Measurements from ENCODE around the gene VWC2.

Gene VWC2

DNA sequence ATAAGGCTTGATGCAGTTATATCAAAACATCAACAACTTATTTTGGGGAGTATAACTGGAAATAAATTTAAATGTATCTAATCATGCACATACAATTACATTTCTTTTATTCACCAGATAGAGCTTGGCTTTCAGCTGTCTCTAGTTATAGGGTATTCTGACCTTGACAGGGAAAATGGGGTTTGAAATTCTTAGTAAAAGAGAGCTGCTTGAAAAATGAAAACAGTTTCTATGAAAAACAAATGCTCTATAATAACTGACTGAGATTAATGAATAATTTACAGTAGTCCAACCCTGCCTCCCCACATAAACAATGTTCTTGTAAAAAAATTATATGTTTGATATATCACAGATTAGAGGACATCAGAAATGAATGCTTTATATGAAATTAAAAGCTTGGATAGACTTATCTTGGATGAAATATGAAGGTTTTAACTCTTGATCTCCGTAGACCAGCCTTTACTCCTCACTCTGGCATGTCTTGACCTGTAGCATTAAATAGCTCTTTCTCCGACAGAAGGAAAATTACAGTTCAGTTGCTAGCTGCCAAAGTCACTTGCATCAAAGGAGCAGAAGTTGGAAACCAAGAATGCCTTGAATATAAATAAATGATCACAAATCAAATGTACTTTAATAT, 32.1 kb downstream of the VWC2 start:
- no peaks in the 10 kb centered on the region for H3K9me3 ChIP-seq (ENCODE audit: control insufficient read depth, insufficient read depth, low read depth, low read length)
- no peaks in the 10 kb centered on the region for H3K36me3 ChIP-seq (ENCODE audit: control insufficient read depth, insufficient read depth, low read length)
- H3K27me3 ChIP-seq (ENCODE audit: control insufficient read depth, insufficient read depth, low read length): no peaks in the 10 kb centered on the region
- H3K27ac ChIP-seq (ENCODE audit: low read depth, low read length): no peak overlapping the region
- no peak overlapping the region for H3K9ac ChIP-seq (ENCODE audit: low read length)
- H3K4me3 ChIP-seq (ENCODE audit: low read depth, low read length): no peak overlapping the region
- H3K4me1 ChIP-seq (ENCODE audit: control insufficient read depth, insufficient read depth, low read length): no peaks in the 10 kb centered on the region

DNA sequence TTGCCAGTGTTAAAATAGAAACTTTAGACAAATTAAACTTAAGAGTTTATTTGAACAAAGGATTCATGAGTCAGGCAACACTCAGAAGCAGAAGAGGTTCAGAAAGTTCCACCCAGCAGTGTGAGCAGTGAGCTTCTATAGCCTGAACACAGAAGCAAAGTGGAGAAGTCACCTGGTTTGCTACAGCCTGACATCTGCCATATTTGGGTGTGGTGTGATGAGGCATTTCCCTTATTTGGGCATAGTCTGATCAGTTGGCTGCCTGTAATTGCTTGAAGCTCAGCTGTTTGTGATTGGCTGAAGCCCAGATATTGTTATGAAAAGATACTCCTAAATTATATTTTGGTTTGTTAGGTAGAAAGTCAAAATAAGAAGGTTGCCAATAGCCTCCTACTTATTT, 39.1 kb downstream of the VWC2 start:
- no peak overlapping the region for H3K9ac ChIP-seq (ENCODE audit: low read length)
- no peaks in the 10 kb centered on the region for H3K36me3 ChIP-seq (ENCODE audit: control insufficient read depth, insufficient read depth, low read length)
- no peaks in the 10 kb centered on the region for H3K9me3 ChIP-seq (ENCODE audit: control insufficient read depth, insufficient read depth, low read depth, low read length)
- H3K27ac ChIP-seq (ENCODE audit: low read depth, low read length): no peak overlapping the region
- no peak overlapping the region for H3K4me3 ChIP-seq (ENCODE audit: low read depth, low read length)
- H3K4me1 ChIP-seq (ENCODE audit: control insufficient read depth, insufficient read depth, low read length): peaks cover 7% of the 10 kb centered on the region; the same call in 1 of the 2 replicates
- no peaks in the 10 kb centered on the region for H3K27me3 ChIP-seq (ENCODE audit: control insufficient read depth, insufficient read depth, low read length)

DNA sequence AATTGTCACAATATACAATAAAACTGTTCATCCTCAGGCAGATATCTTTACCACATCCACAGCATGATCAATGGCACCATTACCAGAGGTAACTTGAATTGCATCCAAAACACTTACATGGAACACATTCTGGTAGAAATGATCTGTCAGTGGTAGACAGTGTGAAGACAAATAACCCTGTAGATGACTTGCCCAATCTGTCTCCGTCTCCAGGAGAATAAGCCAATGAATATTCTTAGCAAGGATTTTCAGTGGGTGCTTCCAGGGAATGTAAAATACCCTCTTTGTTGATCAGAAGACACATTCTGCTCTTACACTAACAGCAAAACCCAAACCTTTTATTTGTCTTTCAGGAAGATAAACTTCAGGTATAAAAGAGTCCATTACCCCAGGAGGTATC, 43.8 kb downstream of the VWC2 start:
- H3K9me3 ChIP-seq (ENCODE audit: control insufficient read depth, insufficient read depth, low read depth, low read length): no peaks in the 10 kb centered on the region
- no peak overlapping the region for H3K9ac ChIP-seq (ENCODE audit: low read length)
- H3K27me3 ChIP-seq (ENCODE audit: control insufficient read depth, insufficient read depth, low read length): no peaks in the 10 kb centered on the region
- no peak overlapping the region for H3K27ac ChIP-seq (ENCODE audit: low read depth, low read length)
- no peaks in the 10 kb centered on the region for H3K36me3 ChIP-seq (ENCODE audit: control insufficient read depth, insufficient read depth, low read length)
- H3K4me1 ChIP-seq (ENCODE audit: control insufficient read depth, insufficient read depth, low read length): peaks cover 18% of the 10 kb centered on the region
- no peak overlapping the region for H3K4me3 ChIP-seq (ENCODE audit: low read depth, low read length)

DNA sequence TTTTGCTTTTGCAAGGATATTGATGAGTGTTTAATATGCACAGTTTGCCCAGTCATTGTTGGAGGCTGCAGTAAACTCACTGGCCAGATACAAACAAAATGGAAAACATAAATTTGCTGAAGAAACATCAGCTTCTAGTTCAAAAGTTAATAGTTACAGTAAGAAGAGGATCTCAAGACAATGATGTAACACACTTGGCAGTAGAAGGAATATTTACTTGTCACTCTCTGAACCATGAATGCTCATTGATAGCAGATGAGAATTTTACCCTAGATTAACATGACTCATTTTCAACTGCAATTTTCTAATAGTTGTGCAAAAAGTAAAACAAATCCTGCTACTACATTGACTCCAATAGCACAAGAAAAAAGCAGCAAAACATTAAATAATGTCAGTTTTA, 47.7 kb downstream of the VWC2 start:
- Histone ChIP-seq H3K4me3 (ENCODE audit: low read depth, low read length) (no peak overlapping the region), H3K27ac (ENCODE audit: low read depth, low read length) (no peak overlapping the region), H3K36me3 (ENCODE audit: control insufficient read depth, insufficient read depth, low read length) (no peaks in the 10 kb centered on the region), H3K9ac (ENCODE audit: low read length) (no peak overlapping the region), H3K9me3 (ENCODE audit: control insufficient read depth, insufficient read depth, low read depth, low read length) (no peaks in the 10 kb centered on the region), H3K27me3 (ENCODE audit: control insufficient read depth, insufficient read depth, low read length) (no peaks in the 10 kb centered on the region), H3K4me1 (ENCODE audit: control insufficient read depth, insufficient read depth, low read length) (peaks cover 11% of the 10 kb centered on the region; the same call in 1 of the 2 replicates)

DNA sequence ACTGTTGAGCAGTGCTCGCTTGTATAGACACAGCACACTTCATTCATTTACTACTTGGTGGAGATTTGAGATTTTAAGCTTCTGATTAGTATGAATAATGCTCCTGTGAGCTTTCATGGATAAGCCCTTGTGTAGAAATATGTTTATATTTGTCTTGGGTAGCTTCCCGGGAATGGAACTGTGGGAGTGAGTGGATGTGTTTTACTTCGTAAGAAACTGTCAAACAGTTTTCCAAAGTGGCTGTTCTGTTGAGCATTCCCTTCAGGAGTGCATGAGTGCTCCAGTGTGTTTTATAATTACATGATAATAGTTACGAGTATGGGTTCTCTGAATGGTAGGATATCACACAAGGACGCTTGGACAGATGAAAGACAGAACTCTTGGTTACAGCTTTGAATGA, 49.4 kb downstream of the VWC2 start:
- Histone ChIP-seq H3K36me3 (ENCODE audit: control insufficient read depth, insufficient read depth, low read length) (no peaks in the 10 kb centered on the region), H3K9ac (ENCODE audit: low read length) (no peak overlapping the region), H3K27ac (ENCODE audit: low read depth, low read length) (no peak overlapping the region), H3K4me3 (ENCODE audit: low read depth, low read length) (no peak overlapping the region), H3K9me3 (ENCODE audit: control insufficient read depth, insufficient read depth, low read depth, low read length) (no peaks in the 10 kb centered on the region), H3K27me3 (ENCODE audit: control insufficient read depth, insufficient read depth, low read length) (no peaks in the 10 kb centered on the region), H3K4me1 (ENCODE audit: control insufficient read depth, insufficient read depth, low read length) (peaks cover 11% of the 10 kb centered on the region; the same call in 1 of the 2 replicates)

DNA sequence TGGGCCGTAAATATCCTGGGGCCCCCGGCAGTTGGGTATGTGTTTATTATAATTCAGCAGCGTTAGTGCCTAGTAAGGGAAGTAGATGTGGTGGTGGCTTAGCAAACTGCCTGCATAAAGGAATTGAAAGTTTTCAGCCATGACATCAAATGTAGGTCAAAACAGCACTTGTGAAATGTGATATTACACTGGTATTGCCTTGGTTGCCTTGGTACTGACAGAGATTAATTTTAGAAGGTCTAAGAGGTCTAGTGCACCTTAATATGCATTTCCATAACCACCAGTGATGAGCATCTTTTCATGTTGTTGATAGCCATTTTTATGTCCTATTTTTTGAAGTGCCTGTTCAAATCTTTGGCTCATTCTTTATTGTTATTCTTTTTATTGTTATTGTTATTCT, 50.1 kb downstream of the VWC2 start:
- no peak overlapping the region for H3K27ac ChIP-seq (ENCODE audit: low read depth, low read length)

DNA sequence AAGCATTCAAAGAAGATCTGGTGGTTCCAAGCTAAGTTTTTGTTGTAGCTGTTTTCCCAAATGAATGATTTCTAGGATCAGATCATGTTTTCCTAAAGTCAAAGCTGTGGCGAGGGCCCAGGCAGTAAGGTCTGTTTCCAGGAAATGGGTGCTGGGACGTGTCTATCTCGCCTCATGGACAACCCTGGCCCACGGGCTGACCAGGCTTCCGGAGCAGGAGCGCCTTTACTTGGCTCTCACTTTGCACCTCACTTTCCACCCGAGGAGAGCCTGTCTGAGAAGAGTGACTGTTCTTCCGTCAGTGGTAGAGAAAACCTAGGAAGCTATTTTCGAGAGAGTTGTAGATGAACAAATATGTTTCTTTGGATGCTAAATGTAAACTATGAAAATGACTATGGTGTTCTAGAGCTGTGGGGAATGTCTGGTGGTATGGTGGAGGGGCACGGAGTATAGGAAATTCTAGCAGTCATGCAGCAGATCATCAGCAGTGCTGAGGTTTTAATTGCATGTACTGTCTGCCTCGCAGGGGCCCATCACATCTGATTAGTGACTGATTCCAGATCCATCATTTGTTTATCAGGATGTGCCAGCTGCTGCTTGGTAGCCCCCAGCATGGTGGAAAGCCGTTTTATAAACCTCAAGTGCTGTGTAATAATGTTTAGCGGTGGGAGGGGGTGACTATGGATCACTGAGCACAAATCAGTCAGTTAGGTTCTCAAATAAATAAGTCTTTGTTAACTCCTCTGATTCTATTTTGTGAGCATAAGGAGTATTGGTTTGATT, 66.6 kb downstream of the VWC2 start:
- H3K4me1 ChIP-seq (ENCODE audit: control insufficient read depth, insufficient read depth, low read length): no peaks in the 10 kb centered on the region
- no peak overlapping the region for H3K4me3 ChIP-seq (ENCODE audit: low read depth, low read length)
- H3K9ac ChIP-seq (ENCODE audit: low read length): no peak overlapping the region
- H3K27ac ChIP-seq (ENCODE audit: low read depth, low read length): no peak overlapping the region
- no peaks in the 10 kb centered on the region for H3K36me3 ChIP-seq (ENCODE audit: control insufficient read depth, insufficient read depth, low read length)
- H3K27me3 ChIP-seq (ENCODE audit: control insufficient read depth, insufficient read depth, low read length): no peaks in the 10 kb centered on the region
- no peaks in the 10 kb centered on the region for H3K9me3 ChIP-seq (ENCODE audit: control insufficient read depth, insufficient read depth, low read depth, low read length)

More for the DNA sequence above, 50.1 kb downstream of the VWC2 start:
- Histone ChIP-seq H3K4me3 (ENCODE audit: low read depth, low read length) (no peak overlapping the region), H3K9ac (ENCODE audit: low read length) (no peak overlapping the region), H3K36me3 (ENCODE audit: control insufficient read depth, insufficient read depth, low read length) (no peaks in the 10 kb centered on the region), H3K4me1 (ENCODE audit: control insufficient read depth, insufficient read depth, low read length) (peaks cover 11% of the 10 kb centered on the region; the same call in 1 of the 2 replicates), H3K9me3 (ENCODE audit: control insufficient read depth, insufficient read depth, low read depth, low read length) (no peaks in the 10 kb centered on the region), H3K27me3 (ENCODE audit: control insufficient read depth, insufficient read depth, low read length) (no peaks in the 10 kb centered on the region)

DNA sequence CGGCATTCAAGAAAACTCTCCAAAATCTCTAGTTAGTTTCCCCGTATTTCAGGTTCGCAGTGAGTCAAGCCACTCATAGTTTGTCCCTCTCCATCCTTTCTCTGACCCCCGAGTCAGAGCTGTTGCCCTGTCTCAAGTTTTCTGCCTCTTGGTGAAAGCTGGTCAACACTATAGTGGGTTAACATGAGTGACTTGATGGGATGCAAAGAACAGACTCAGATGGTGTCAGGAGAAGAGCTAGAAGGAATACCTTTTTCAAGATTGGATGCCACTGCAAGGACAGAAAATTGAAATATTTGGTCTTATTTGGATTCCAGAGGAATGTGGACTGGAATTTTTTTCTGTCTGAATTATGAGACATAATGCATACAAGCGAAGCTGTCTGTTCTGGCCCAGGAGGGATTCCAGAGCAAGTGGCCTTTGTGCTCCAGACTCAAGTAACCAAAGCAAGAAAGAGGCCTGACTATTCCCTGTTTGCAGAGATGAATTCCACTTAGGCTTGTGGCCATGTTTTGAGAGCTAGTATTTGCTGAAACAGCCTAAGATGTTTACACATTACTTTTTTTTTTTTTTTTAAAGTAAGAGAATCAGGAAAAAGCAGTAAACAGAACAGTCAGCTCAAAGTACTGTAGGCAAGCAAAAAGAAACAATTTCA, 67.4 kb downstream of the VWC2 start:
- H3K4me1 ChIP-seq (ENCODE audit: control insufficient read depth, insufficient read depth, low read length): no peaks in the 10 kb centered on the region
- H3K4me3 ChIP-seq (ENCODE audit: low read depth, low read length): no peak overlapping the region
- no peaks in the 10 kb centered on the region for H3K36me3 ChIP-seq (ENCODE audit: control insufficient read depth, insufficient read depth, low read length)
- H3K9ac ChIP-seq (ENCODE audit: low read length): no peak overlapping the region
- no peak overlapping the region for H3K27ac ChIP-seq (ENCODE audit: low read depth, low read length)
- no peaks in the 10 kb centered on the region for H3K27me3 ChIP-seq (ENCODE audit: control insufficient read depth, insufficient read depth, low read length)
- no peaks in the 10 kb centered on the region for H3K9me3 ChIP-seq (ENCODE audit: control insufficient read depth, insufficient read depth, low read depth, low read length)

DNA sequence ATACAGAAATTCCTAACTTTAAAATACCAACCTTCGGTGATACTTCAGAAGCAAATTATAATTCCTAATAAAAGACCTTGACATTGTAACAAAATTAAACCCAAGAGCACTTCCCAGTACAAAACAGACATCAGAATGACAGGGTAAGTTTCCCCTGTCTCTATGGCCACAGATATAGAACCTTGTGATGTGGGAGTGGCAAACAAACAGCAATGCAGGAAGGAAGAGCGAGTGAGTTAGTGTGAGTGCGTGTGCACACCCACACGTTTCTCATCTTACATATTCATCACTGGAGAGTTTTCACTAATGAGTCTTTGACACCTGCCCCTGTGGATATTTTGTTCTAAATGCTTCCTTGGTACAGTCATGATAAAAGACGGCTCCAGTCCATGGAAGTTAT, 72.2 kb downstream of the VWC2 start:
- no peak overlapping the region for H3K9ac ChIP-seq (ENCODE audit: low read length)
- no peak overlapping the region for H3K27ac ChIP-seq (ENCODE audit: low read depth, low read length)
- no peaks in the 10 kb centered on the region for H3K36me3 ChIP-seq (ENCODE audit: control insufficient read depth, insufficient read depth, low read length)

DNA sequence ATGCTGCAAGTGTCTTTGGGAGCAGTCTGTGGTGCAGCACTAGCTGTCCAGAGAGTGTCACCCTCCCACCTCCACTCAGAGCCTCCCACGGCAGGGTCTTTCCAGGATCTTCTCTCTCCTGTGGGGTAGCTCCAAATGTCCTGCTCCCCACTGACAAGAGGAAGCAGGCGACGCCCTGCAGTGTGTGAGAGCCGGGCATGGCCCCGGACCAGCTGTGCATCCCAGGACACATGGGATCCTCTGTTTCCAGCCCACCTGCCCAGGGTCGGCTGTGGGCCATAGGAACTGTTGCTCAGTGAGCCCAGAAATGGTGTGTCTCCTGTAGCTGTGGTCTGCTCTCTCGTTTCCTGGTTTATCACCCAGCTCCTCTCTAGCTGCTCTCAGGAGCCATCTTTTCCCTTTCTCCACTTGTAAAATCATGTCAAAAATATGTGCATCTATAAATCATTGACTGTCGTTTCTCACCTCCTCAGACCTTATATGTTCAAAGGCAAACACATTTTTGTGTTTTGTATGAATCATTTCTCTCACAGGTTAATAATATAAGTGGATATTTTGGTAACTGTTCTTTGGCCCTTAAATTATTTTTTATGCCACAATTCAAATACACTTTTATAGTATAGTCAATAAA, 74.9 kb downstream of the VWC2 start:
- Histone ChIP-seq H3K27ac (ENCODE audit: low read depth, low read length) (no peak overlapping the region), H3K4me1 (ENCODE audit: control insufficient read depth, insufficient read depth, low read length) (no peaks in the 10 kb centered on the region), H3K36me3 (ENCODE audit: control insufficient read depth, insufficient read depth, low read length) (no peaks in the 10 kb centered on the region), H3K27me3 (ENCODE audit: control insufficient read depth, insufficient read depth, low read length) (no peaks in the 10 kb centered on the region), H3K9me3 (ENCODE audit: control insufficient read depth, insufficient read depth, low read depth, low read length) (no peaks in the 10 kb centered on the region), H3K9ac (ENCODE audit: low read length) (no peak overlapping the region), H3K4me3 (ENCODE audit: low read depth, low read length) (no peak overlapping the region)

More for the DNA sequence above, 72.2 kb downstream of the VWC2 start:
- H3K4me1 ChIP-seq (ENCODE audit: control insufficient read depth, insufficient read depth, low read length): no peaks in the 10 kb centered on the region
- H3K9me3 ChIP-seq (ENCODE audit: control insufficient read depth, insufficient read depth, low read depth, low read length): no peaks in the 10 kb centered on the region
- no peaks in the 10 kb centered on the region for H3K27me3 ChIP-seq (ENCODE audit: control insufficient read depth, insufficient read depth, low read length)
- H3K4me3 ChIP-seq (ENCODE audit: low read depth, low read length): no peak overlapping the region

Data from HUES6 (cell line).